CD4-positive, alpha-beta T cell treated with Interleukin-21 for 1 hour (primary cell): Measurements from ENCODE around the gene TOR2A.

Experiments used
- DNase-seq: peaks from one replicate; pipeline ENCODE4 v3.0.0-alpha.2; 2020

TOR2A gene

GRCh38 chr9:127741831-127742434 is 6.8 kb upstream of the TOR2A start:
- no peak for DNase-seq

GRCh38 chr9:127739614-127740330 is 4.7 kb upstream of the TOR2A start:
- DNase-seq = no peak

GRCh38 chr9:127738666-127739065 is 3.6 kb upstream of the TOR2A start:
- no peak for DNase-seq

- peak; percentile 13 for DNase-seq
Observed at GRCh38 chr9:127735530-127736185, 564 bp upstream of the TOR2A start.

- no peak for DNase-seq
Observed at GRCh38 chr9:127734247-127734746, 797 bp downstream of the TOR2A start.

- DNase-seq = no peak
Observed at GRCh38 chr9:127733614-127734013, 1.5 kb downstream of the TOR2A start.

GRCh38 chr9:127732444-127732843 is 2.6 kb downstream of the TOR2A start:
- no peak for DNase-seq

GRCh38 chr9:127731938-127732337 is 3.2 kb downstream of the TOR2A start:
- no peak for DNase-seq

- no peak for DNase-seq
Observed at GRCh38 chr9:127730799-127731410, 4.2 kb downstream of the TOR2A start.

- no peak for DNase-seq
Observed at GRCh38 chr9:127730262-127730661, 4.8 kb downstream of the TOR2A start.

GRCh38 chr9:127729522-127730256 is 5.4 kb downstream of the TOR2A start:
- DNase-seq = no peak

GRCh38 chr9:127728808-127729207 is 6.3 kb downstream of the TOR2A start:
- no peak for DNase-seq

- DNase-seq = no peak
Observed at GRCh38 chr9:127726871-127727270, 8.2 kb downstream of the TOR2A start.

GRCh38 chr9:127724012-127724411 is 11.1 kb downstream of the TOR2A start:
- no peak for DNase-seq

GRCh38 chr9:127723444-127723843 is 11.7 kb downstream of the TOR2A start:
- no peak for DNase-seq

- DNase-seq = no peak
Observed at GRCh38 chr9:127723013-127723412, 12.1 kb downstream of the TOR2A start.

- no peak for DNase-seq
Observed at GRCh38 chr9:127722055-127722745, 12.9 kb downstream of the TOR2A start.

GRCh38 chr9:127721391-127721821 is 13.7 kb downstream of the TOR2A start:
- peak; percentile 29 for DNase-seq

- no peak for DNase-seq
Observed at GRCh38 chr9:127720865-127721227, 14.2 kb downstream of the TOR2A start.

- peak; percentile 44 for DNase-seq
Observed at GRCh38 chr9:127720031-127720864, 14.8 kb downstream of the TOR2A start.

- DNase-seq = no peak
Observed at GRCh38 chr9:127717766-127718165, 17.3 kb downstream of the TOR2A start.
